HG02885 (cell line): ENCODE measurements around the gene C7.
"Not testable (repeated sequence)": the region's sequence is repeated elsewhere in the genome, so short reads cannot be mapped to it uniquely, and the experiment has no call there.

ENCODE experiments used
- ATAC-seq: cut with Tn5 transposase; IDR thresholded peaks from one replicate; pipeline ENCODE4 v1.9.1; 2021; ENCODE audit warnings: mild to moderate bottlenecking; ENCODE audit not compliant: unreplicated experiment, poor library complexity

C7 gene

DNA sequence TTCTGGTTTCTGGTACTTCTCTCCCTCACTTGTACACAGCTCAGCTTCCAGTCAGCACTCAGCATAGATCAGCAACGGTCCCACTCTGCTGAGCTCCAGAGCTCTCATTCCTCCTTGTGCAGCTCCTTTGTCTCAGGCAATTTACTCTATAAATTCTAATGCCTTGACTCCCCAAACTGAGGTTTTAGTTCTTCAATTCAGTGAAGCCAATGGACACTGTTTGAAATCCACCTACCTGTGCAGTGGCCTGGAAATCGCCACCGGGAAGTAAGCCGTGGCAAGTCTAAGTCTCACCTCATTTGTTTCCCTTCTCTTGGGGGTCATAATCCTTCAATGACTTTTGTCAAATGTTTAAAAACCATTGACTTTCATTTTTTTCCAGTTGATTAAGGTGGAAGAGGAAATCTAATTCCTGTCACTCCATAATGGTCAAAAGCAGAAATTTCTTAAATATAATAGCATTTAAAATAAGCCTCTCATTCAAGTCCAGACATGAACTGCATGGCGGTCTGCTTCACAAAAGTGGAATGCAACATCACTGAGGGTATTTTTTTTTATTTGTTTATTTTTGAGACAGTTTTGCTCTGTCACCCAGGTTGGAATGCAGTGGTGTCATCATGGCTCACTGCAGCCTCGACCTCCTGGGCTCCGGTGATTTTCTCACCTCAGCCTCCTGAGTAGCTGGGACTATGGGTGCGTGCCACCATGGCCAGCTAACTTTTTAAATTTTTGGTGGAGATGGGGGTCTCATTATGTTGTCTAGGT, 79.6 kb downstream of the C7 start:
- no peak for ATAC-seq

GRCh38 chr5:40991168-40991980, 82.1 kb downstream of the C7 start:
- no peak for ATAC-seq

GRCh38 chr5:40991981-40992559, 82.8 kb downstream of the C7 start:
- ATAC-seq = no peak

- no peak for ATAC-seq
These were observed 86.7 kb downstream of the C7 start for GRCh38 chr5:40995801-40996586.

DNA sequence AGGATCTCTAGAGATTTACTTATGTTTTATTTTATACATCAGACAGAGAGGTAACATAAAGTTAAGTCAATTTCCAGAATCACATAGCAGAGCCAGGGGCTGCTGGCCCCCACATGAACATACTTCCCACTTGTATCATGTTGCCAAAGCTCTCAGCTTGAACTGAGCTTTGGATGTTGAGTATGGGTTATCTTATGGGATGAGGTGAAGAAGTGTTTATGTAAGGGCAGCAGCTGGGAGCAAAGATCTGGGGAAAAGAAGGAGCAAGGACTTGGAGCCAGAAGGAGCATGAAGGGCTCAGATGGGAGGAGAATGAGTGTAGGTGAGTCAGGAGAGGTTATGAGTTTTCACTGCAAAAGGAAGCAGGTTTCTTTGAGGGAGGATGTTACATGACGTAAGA, 89.8 kb downstream of the C7 start:
- no peak for ATAC-seq

DNA sequence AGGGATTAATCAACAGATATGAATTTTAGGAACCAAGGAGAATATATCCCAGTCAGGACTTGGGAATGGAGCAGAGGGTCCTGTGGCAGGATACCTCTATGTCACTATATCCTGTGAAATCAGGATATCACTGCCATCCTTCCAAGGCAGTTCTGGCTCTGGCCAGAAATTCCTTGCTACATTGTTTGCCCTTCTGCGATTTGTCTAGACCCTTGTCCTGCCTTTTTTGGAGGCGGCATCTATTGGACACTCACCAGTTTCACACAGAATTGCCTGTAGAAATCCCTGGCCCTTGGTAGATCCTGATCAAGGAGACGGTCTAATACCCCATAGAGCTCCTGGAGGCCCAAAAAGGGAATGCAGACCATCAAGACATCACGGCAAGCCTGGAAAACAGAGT, 90.7 kb downstream of the C7 start:
- no peak for ATAC-seq

DNA sequence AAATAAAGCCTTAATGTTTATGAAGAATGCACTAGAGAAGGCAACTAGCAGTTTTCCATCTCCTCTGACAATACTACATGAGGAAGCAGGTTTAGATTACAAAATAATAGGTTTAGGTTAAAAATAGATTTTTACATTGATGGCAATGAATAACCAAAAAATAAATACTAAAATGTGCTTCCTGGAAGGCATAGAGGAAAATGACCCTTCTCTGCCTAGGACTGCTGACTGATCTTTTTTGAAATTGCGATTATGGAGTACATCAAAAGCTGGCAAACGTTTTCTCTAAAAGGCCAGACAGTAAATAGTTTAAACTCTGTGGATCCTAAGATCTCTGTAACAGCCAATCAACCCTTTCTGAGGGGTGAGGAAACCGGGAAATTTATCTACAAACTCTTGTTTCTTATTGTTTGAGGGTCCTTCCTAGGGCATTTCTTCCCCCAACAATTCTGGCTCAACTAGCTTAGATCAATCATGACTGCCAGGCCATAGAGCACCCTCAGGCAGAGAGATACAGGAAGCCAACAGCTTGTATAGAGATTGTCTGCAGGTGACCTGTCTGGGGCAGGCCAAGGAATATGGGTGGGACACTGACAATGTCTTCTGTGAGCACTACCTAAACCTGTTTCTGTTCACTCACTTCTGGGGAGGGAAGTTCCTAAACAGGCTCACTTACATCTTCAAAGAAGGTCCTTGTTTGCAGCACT, 94.5 kb downstream of the C7 start:
- no peak for ATAC-seq

GRCh38 chr5:41004931-41005330, 95.6 kb downstream of the C7 start:
- no peak for ATAC-seq

DNA sequence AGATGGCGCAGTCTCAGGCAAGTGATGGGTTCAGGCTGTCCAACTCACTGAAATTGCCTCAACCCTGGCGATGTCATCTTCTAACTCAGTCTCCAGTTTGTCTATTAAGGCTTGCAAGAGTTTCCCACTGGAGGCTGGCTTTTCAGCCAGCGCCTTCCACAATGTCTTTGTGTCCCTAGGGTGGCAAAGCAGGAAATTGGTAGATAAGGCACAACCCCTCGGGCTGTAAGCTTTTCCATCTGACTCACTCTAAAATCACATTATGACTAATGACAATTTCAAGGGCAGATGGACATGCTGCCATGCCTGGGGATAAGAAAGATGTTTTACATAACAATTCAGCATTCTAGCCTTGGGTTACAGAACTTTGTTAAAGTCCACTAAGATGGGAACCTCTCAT, 99.9 kb downstream of the C7 start:
- ATAC-seq = no peak

DNA sequence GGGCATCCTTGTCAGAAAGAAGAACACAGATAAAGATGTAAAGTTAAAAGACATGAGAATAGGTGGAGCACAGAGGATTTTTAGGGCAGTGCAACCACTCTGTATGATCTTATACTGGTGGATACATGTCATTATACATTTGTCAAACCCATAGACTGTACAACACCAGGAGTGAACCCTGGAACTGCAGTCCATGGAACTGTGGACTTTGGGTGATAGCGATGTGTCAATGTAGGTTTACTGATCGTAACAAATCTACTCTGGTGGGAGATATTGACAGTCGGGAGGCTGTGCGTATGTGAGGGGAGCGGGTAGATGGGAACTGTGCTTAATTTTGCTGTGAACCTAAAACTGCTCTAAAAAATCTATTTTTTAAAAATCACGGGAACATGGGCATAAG, 101.3 kb downstream of the C7 start:
- no peak for ATAC-seq

DNA sequence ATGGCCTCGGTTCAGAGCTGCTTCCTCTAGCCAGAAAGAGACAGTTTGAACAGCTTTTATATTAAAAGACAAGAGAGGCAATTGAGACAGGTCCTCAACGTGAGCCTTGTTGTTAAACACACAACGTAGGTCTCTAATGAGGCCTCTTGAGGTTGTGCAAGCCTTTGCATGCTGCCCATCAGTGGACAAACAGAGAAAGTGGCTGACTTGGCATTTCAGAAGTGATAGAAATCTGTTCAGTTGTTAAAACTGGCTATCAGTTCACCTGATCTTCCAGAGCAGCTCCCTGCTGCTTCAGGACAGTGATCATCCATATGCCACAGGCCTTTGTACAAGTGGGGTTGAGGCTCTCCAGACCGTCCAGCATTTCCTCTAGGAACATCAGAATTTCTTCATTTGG, 103.0 kb downstream of the C7 start:
- no peak for ATAC-seq

DNA sequence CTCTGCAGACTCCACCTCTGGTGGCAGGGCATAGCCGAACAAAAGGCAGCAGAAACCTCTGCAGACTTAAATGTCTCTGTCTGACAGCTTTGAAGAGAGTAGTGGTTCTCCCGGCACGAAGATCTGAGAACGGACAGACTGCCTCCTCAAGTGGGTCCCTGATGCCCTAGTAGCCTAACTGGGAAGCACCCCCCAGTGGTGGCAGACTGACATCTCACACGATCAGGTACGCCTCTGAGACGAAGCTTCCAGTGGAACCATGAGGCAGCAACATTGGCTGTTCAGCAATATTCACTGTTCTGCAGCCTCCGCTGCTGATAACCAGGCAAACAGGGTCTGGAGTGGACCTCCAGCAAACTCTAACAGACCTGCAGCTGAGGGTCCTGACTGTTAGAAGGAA, 113.3 kb downstream of the C7 start:
- ATAC-seq = not testable (repeated sequence)
